GM19240 (cell line): Measurements from ENCODE around the gene SF3B5.
"Not testable (repeated sequence)": the region's sequence is repeated elsewhere in the genome, so short reads cannot be mapped to it uniquely, and the experiment has no call there.

Experiments used
- DNase-seq: peaks from one replicate; pipeline ENCODE4 v3.0.0; 2011; ENCODE audit warnings: low spot score; ENCODE audit not compliant: insufficient read length

Gene SF3B5

DNA sequence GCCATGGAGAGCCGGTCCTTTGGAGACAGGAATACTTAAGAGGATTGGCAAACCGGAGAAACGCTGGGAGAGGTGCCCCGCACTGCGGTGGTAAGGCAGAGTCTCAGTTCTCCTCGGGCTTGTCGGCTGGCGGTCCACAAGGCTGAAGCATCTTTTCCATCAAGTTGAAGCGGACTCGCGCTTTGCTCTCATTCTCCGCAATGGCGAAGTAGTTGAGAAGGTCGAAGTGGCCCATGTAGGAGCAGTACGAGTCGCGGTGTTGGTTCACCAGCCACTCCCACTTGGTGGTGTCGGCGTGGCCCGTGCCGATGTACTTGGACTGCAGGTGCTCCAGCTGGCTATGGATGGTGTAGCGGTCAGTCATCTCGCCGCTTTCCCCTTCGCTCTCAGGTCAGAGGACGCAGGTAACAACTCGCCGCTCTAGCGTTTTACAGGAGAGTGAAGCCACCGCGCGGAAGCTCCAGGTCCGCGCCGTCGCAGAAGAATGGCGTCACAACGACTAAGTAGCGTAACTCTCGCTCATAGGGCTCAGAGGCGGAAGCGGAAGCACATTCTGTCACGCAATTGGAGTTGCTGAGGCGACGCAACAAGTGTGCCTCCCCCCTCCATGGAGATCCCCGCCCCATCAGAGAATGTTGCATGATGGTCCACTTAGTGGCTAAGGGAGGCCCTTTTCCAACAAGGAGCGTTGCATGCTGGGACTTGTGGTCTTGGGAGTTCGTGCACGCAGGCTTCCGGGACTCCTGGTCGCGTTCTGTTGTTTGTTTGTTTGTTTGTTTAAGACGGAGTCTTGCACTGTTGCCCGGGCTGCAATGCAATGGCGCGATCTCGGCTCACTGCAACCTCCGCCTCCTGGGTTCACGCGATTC lies at the start of gene SF3B5:
SF3B5 (minus strand) TSS at position 440 of the 869 bp plus-strand sequence; CDS start at position 364, 76 bp downstream.
- peak; percentile 67 for DNase-seq

DNA sequence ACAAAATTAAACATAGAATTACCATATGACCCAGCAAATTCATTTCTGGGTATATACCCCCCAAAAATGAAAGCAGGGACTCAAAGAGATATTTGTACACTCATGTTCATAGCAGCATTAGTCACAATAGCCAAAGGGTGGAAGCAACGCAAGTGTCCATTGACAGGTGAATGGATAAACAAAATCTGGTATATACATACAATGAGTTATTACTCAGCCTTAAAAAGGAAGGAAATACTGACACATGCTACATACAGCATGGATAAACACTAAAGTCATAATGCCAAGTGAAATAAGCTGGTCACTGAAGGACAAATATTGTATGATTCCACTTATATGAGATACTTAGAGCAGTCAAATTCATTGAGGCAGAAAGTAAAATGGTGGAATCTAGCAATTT lies 49.6 kb upstream of the SF3B5 start:
- DNase-seq = no peak

DNA sequence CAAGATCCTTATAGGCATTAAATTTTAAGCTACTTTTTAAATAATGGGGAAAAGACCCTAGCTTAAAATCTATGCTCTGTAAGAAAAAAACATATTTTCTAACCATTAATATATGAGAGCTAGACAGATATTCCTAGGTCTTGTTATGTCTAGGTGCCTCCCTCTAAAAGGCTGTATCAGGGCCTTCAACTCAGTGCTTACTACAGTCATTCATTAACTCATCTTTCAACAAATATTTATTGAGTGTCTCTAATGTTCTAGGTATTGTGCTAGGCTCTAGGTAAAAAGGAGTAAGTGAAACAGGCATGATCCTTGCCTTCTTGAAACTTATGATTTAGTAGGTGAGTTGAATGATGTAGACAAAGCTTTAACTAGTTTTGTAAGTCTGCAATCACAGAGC lies 48.5 kb upstream of the SF3B5 start:
- DNase-seq = no peak

DNA sequence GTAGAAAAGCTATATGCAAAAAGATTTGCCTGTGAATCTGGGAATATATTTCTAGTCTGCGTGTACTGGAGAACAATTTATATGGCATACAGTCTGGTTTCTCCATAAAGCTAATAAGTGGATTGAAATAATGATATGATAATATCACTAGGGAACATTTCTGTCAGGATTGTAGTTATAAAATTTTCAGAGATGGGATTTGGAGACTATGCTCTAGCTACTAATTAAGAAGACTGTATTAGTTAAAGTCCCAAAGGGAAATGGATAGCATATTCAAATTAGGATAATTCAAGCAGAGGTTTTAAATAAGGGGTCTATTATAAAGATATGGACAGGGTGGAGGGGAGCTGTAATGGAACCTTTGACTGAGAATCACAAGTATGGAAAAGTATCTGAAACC lies 47.7 kb upstream of the SF3B5 start:
- DNase-seq = no peak

DNA sequence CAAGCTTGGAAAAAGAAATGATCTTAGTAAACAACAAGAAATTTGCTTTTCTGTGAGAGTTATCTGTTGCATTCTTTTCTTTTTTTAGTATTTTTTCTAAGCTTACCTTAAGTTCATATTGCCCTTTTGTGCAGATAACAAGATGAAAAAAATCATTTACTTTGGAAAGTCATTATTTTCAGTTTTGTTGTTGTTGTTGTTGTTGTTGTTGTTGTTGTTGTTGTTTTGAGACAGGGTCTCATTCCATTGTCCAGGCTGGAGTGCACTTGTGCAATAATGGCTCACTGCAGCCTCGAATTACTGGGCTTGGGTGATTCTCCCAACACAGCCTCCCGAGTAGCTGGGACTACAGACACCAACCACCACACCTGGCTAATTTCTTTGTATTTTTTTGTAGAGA lies 46.1 kb upstream of the SF3B5 start:
- DNase-seq = no peak

DNA sequence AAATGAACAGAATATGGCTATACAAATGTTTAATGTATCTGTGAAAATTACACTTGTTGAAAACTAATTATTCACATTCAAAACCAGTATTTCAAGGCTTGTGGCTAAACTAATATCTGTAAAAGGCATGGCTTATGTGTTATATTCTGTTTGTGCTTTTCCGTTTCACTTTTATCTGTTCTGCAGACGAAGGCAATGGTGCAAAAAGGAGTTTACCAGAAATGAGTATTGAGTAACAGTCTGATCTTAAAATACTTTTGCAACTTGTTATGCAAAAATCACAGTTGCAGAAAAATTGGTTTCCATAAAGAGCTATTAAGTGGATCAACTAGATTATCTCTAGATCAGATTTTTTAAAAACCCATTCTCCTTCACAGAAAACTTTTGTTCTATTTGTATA lies 45.5 kb upstream of the SF3B5 start:
- no peak for DNase-seq

DNA sequence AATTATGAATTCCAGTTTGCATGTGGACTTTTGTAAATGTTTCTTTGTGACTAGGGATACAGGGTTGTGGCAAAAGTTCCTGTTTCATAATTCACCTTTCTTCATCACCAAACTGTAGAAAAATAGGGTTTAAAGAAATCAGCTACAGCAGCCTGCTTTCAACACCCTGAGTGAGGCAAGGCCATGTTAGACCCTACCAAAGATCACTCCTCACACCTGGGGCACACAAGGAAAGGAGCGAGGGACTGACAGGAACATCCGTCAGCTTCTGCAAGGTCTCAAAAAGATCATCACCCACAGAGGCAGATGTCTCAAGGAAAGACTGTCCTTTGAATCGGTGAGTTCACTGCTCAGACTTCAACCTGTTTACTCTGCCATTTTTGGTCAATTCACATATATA lies 44.4 kb upstream of the SF3B5 start:
- DNase-seq = no peak

DNA sequence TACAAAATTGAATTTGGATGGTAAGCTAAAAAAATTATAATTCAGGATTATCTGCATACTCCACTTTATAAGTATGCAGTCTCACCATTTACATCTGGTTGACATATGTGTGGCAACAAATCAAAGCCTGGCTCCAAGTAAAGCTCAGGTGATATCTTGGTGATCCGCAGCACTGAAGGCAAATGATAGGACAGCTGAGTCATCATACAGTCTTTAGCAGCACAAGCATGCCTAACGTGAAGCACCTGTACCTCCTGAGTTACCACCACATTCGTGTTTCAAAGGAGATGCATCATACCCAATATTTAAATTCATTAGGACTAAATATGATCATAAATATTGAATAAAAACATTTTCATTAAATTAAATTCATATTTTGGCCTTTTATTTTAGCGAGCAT lies 43.2 kb upstream of the SF3B5 start:
- no peak for DNase-seq

DNA sequence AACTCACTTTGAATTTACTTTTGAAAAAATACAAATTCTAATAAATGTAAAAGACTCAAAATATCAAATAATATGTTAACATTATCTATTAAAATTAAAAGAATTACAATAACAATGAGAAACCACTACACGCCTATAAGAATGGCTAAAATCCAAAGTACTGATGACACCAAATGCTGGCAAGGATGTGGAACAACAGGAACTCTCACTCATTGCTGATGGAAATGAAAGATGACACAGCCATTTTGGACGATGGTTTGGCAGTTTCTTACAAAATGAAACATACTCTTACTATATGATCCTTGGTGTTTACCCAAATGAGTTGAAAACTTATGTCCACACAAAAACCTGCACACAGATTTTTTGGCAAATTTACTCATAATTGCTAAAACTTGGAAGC lies 39.4 kb upstream of the SF3B5 start:
- no peak for DNase-seq

DNA sequence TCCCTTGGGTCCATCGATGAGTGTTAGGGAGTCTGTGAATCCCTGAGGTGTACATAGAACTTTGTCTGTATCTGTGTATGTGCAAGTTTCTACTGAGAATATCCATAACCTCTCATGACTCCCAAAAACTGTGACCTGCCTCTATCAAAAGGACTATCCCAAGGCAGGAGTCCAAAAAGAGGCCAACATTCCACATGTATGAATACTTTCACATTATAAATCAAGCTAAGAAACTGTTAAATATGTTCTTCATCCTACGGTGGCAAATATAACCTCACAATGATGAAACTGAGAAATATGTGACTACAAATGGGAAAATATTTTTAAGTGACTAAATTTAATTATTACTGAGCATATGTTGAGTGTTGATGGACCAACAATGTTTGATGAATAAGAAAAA lies 38.8 kb upstream of the SF3B5 start:
- no peak for DNase-seq

DNA sequence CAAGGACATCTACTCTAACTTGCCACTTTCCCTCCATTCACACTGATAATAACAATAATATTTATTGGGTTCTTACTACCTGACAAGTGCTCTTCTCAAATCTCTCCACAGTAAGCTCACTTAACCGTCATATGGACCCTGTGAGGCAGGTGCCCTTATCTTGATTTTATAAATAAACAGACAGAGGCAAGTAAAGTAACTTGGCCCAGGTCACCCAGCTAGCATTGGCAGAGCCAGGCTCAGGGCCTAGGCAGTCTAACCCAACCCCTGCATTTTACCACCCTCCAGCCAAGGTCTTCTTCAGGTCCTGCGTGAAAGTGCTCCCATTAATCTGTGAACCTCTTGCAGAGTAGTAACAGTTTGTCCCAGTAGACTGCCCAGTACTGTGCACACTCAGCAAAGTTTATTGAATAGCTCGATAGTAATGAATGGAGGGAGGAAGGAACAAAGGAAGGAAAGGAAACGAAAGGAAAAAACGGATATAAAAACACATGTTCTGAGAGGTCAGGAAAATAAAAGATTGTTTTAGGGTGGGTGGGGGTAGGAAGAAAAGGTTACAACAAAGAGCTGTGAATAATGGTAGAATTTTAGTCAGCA lies 38.0 kb upstream of the SF3B5 start:
- no peak for DNase-seq

DNA sequence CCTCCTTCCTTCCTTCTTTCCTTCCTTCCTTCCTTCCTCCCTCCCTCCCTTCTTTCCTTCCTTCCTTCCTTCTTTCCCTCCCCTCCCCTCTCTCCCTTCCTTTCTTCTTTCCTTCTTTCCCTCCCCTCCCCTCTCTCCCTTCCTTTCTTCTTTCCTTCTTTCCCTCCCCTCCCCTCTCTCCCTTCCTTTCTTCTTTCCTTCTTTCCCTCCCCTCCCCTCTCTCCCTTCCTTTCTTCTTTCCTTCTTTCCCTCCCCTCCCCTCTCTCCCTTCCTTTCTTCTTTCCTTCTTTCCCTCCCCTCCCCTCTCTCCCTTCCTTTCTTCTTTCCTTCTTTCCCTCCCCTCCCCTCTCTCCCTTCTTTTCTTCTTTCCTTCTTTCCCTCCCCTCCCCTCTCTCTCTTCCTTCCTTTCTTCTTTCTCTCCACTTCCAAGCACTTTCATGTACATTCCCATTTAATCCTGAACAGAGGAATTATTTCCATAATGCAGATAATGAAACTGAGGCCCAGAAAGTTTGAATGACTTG lies 36.9 kb upstream of the SF3B5 start:
- DNase-seq = not testable (repeated sequence)

DNA sequence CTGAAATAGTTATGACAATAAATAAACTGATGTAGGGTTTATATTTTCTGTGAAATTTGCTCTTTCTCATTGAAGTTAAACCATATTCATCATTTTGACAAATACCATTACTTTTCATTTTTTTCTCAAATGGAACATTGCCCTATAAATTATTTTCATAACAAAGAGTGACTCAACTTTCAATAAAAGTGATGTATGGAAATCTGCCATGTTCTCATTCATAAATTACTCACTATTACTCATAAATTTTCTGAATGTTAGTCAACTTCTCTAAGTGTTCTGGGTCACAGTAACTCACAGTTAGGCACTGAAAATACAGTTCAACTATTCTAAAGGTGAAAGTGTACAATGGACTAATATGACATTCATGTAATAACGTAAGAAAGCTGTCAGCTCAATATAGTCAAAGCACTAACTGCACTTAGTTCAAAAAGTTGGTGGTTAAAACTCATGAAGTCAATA lies 35.9 kb upstream of the SF3B5 start:
- no peak for DNase-seq

DNA sequence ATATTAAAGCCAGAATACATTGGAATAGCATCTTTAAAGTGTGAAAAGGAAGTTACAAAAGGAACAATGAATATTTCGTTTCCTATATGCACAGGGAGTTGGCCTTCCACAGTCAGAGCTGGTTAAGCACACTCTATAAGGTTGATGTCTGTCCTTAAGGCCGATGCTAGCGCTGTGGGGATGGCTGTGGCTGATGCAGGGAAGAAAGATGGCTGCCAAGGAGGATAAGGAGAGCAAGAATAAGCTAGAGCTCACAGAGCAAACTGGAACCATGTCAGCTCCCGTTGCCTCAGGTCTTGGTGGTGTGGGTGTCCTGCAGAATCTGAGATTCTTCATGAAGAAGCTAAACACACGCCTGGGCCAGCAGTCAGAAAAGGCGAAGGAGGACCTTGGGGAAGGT lies 34.1 kb upstream of the SF3B5 start:
- no peak for DNase-seq

DNA sequence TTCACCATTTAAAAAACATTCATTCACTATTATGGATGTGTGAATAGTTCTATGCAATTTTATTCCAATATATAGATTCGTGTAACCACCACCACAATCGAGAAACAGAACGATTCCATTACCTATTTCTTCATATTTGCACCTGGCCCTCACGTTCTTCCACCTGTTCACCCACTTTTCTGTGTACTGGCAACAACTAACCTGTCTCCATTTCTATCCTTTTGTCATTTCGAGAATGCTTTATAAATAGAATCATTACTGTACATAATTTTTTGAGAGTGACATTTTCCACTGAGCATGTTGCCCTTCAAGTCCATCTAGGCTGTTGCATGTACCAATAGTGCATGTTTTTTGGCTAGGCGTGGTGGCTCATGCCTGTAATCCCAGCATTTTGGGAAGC lies 31.7 kb upstream of the SF3B5 start:
- DNase-seq = no peak

DNA sequence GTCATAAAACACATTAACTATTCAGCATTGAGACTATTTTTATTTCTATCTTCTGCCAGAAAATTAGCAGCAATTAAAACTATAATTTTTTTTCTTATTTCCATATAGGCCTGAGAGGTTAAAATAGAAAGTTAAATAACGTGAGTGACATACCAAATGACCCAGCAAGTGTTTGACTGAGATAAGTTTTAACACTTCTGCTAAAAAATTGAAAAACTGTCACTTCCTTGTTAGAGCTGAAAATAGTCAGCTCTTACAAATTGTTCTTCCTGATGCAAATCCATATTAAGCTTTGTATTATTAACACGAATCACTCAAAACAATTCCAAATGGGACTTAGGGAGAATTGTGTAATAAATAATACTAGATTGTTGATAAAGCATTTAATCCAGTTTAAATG lies 28.5 kb upstream of the SF3B5 start:
- DNase-seq = no peak

DNA sequence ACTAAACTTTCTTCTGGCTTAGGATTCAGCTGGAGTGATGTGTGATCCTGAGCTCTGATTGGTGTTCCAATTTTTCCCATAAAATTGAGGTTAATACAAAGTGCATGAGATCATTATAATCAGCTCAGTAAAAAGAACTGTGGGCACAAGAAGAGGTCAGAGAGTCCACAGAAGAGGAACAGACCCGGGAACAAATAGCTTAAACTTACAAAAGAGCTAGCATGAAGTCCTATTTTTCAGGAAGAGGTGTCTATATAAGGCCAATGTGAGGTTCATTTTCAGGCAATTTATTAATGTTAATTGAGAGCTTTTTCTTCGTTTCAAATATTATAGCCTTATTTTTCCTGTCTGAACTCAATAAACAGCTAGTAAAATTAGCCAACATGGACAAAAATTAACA lies 28.0 kb upstream of the SF3B5 start:
- DNase-seq = no peak

DNA sequence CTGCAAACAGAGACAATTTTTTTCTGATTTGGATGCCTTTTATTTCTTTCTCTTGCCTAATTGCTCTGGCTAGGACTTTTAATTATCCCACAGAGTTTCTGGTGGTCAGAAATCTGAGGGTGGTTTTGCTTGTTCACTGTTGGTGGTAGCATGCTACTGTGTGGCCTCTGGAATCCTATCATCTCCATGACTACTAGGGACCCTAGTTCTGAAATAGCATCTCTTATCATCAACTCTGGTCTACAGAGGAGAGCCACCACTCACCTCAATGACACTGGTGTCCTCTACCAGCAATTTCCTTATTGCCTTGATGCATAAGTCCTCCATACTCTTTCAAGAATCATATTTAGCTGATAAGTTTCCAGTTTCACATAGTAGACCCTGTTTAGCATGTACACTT lies 27.5 kb upstream of the SF3B5 start:
- no peak for DNase-seq

DNA sequence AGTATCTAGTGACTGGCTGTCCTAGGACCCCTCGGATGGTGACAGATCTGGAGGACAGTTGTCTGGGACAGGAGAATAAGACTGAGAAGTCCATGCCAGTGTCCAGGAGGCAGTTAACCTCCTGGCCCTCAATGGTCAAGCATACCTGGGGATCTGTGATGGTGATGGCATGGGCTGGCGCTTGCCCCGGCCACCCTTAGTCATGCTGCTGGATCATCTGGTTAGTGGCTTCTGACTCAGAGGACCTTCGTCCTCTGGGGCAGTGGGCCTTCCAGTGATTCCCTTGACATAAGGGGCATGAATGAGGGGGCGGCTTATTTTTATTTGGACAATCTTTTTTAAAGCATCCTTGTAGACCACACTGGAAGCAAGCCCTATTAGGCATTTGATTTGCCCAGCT lies 24.0 kb upstream of the SF3B5 start:
- no peak for DNase-seq

DNA sequence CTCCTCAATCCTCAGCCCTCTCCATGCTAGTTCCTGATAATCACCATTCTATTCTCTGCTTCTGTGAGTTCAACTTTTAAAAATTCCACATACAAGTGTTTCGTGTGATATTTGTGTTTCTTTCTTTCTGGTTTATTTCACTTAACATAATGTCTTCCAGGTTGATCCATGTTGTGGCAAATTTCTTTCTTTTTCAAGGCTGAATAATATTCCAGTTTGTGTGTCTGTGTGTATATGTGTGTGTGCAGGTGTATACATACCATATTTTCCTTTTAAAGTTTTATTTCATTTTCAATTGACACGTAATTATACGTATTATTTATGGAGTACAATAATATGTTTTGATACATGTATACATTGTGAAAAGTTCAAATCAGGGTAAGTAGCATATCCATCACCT lies 19.8 kb upstream of the SF3B5 start:
- DNase-seq = no peak

DNA sequence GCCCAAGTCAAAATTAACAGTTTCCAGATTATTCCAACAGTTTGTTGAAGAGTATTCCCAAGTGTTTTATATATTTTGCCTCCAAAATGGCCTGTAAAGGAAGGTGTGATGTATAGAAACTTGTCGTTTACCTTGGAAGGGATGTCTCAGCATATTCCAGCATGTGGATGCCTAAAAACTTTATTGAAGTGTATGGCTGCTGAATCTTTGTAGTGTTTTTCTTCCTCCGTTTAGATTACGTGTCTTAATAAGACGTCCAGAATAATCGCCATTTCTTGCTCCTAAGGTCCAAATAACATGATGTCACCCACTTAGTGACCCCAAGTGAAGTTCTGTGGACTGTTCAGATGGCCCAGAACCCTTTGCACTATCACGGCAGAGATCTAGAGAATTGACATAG lies 18.0 kb upstream of the SF3B5 start:
- DNase-seq = no peak

DNA sequence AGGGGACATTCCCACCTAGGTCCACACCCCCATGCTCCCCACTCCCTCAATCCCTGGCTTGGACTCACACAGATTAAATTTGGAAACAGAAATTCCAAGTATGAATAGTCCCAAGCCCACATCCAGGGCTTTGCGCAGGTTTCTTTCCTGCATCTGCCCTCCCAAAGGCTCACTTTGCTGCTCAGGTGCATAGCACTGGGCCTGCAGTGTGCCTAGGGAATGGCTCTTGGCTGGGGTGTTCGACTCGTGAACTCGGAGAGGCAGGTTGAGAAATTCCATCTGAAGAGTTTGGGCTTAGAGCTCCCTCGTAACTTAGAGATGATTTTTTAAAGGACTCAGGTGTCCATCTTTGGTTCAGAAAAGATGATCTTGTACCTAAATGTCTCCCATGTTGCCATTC lies 14.8 kb upstream of the SF3B5 start:
- DNase-seq = no peak

DNA sequence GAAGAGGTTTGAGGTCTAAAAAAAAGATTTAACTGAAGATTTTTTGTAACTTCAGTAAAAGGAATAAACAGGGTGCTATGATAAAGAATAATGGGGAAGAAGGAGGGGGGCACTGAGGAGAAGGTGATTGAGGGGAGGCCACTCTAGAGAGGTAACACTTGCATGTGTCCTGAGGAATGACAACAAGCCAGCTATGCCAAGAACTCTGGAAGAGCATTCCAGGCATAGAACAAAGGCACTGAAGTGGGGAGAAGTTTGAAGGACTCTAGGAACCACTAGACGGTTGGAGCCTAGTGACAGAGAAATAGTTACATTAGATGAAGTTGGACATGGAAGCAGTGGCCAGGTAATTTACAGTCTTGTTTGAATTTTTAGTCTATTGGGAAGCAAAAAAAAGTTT lies 10.8 kb upstream of the SF3B5 start:
- DNase-seq = no peak
